Lower lobe of right lung (tissue), 2 donors: Measurements from ENCODE around the gene MUC4. TPM values are rescaled to one million over a fixed set of nuclear protein-coding genes. Genes with fewer than 3 reads are reported as not detected.

ENCODE experiments used
- ATAC-seq, 2 donors: fragments of 200-7000 bp; cut with Tn5 transposase; one replicate each; pipeline ENCODE4 v1.9.1; 2020 to 2022; ENCODE audit warnings: mild to moderate bottlenecking in 2 of 2, moderate library complexity in 2 of 2
- DNase-seq: peaks from one replicate; pipeline ENCODE4 v3.0.0-alpha.2; 2020
- H3K27ac ChIP-seq: fragments of 200-600 bp; one replicate; pipeline ENCODE4 v1.8.0; 2022
- H3K27me3 ChIP-seq: fragments of 200-600 bp; one replicate; pipeline ENCODE4 v1.8.0; 2022; ENCODE audit warnings: low read depth
- H3K36me3 ChIP-seq: fragments of 200-600 bp; one replicate; pipeline ENCODE4 v1.8.0; 2022; ENCODE audit warnings: mild to moderate bottlenecking
- H3K4me1 ChIP-seq: fragments of 200-600 bp; one replicate; pipeline ENCODE4 v1.8.0; 2022
- H3K4me3 ChIP-seq: fragments of 200-600 bp; one replicate; pipeline ENCODE4 v1.8.0; 2022; ENCODE audit warnings: mild to moderate bottlenecking
- H3K9me3 ChIP-seq: fragments of 200-600 bp; one replicate; pipeline ENCODE4 v1.8.0; 2022
- CTCF ChIP-seq: fragments of 200-600 bp; IDR thresholded peaks from one replicate; pipeline ENCODE4 v1.8.0; 2022; ENCODE audit warnings: antibody characterized with exemption, mild to moderate bottlenecking
- intact Hi-C: fragments of 100-400 bp; cut with DNase I; formaldehyde crosslinking; loops from one replicate; pipeline ENCODE4 v1.11.0; 2022
- total RNA-seq: library from RNA; stranded (reverse); fragmentation: NEBNext Ultra II Directional; extraction: Animal tissue kit (Norgen Biotek cat#: 25700); gene quantifications from one replicate; pipeline ENCODE4 v1.2.1, GENCODE V29; 2021
- donor health status: DM: no; HTN: yes; CAD: no; lungs with severe emphysema.

MUC4 gene
- total RNA-seq, 1 donor from 2014 or later, result 7.9 TPM

- Histone ChIP-seq H3K27ac (no peak overlapping the region), H3K4me1 (no peaks in the 10 kb centered on the region), H3K9me3 (no peaks in the 10 kb centered on the region), H3K27me3 (peaks cover 9% of the 10 kb centered on the region), H3K4me3 (no peak overlapping the region), H3K36me3 (no peaks in the 10 kb centered on the region)
- ATAC-seq (no peak), DNase-seq (no peak)
- TF ChIP-seq CTCF, result no peak
- intact Hi-C loops, result no loop called here
Measured at GRCh38 chr3:195812366-195812765, 637 bp upstream of the MUC4 start.

GRCh38 chr3:195810455-195810845 is 1.3 kb downstream of the MUC4 start:
- intact Hi-C loops, result no loop called here
- Histone ChIP-seq H3K4me3 (no peak overlapping the region), H3K27ac (no peak overlapping the region), H3K4me1 (no peaks in the 10 kb centered on the region), H3K27me3 (peaks cover 9% of the 10 kb centered on the region), H3K36me3 (no peaks in the 10 kb centered on the region), H3K9me3 (no peaks in the 10 kb centered on the region)
- TF ChIP-seq CTCF, result no peak
- DNase-seq, result no peak
- ATAC-seq, result no peak

- ATAC-seq (no peak), DNase-seq (no peak)
Measured at GRCh38 chr3:195809796-195810454, 1.8 kb downstream of the MUC4 start.

GRCh38 chr3:195809291-195809785 is 2.4 kb downstream of the MUC4 start:
- Histone ChIP-seq H3K4me3 (no peak overlapping the region), H3K9me3 (no peaks in the 10 kb centered on the region), H3K4me1 (peaks cover 6% of the 10 kb centered on the region), H3K27ac (no peak overlapping the region), H3K27me3 (peaks cover 9% of the 10 kb centered on the region), H3K36me3 (no peaks in the 10 kb centered on the region)
- TF ChIP-seq CTCF, result no peak
- DNase-seq (no peak), ATAC-seq (no peak)
- intact Hi-C loops, result no loop called here

More at GRCh38 chr3:195809796-195810454, 1.8 kb downstream of the MUC4 start:
- H3K27me3 ChIP-seq, result peaks cover 9% of the 10 kb centered on the region
- H3K4me1 ChIP-seq, result peaks cover under 1% of the 10 kb centered on the region
- no peak for TF ChIP-seq CTCF
- H3K4me3 ChIP-seq, result no peak overlapping the region
- H3K36me3 ChIP-seq, result no peaks in the 10 kb centered on the region
- intact Hi-C loops, result no loop called here
- no peaks in the 10 kb centered on the region for H3K9me3 ChIP-seq
- no peak overlapping the region for H3K27ac ChIP-seq

GRCh38 chr3:195808741-195809290 is 2.9 kb downstream of the MUC4 start:
- no peak for TF ChIP-seq CTCF
- intact Hi-C loops, result no loop called here
- H3K9me3 ChIP-seq, result no peaks in the 10 kb centered on the region
- peaks cover 9% of the 10 kb centered on the region for H3K27me3 ChIP-seq
- H3K4me3 ChIP-seq, result no peak overlapping the region
- DNase-seq (no peak), ATAC-seq (no peak)
- no peaks in the 10 kb centered on the region for H3K36me3 ChIP-seq
- no peak overlapping the region for H3K27ac ChIP-seq
- H3K4me1 ChIP-seq, result peaks cover 12% of the 10 kb centered on the region
